Raji (cell line): ENCODE data around the gene NUP93.

Experiments used
- POLR2A ChIP-seq: IDR thresholded peaks from 2 replicates; pipeline ENCODE4 v1.6.1; 2011; ENCODE audit warnings: low read depth, low read length, control low read depth; ENCODE audit not compliant: insufficient read depth

The NUP93 gene

GRCh38 chr16:56726926-56727325, 3.0 kb upstream of the NUP93 start:
- TF ChIP-seq POLR2A: no peak

- no peak for TF ChIP-seq POLR2A
These were observed 1.9 kb upstream of the NUP93 start for GRCh38 chr16:56728027-56728426.

- TF ChIP-seq POLR2A: no peak
These were observed 772 bp upstream of the NUP93 start for GRCh38 chr16:56728980-56729734.

- TF ChIP-seq POLR2A: 0 out of 2 replicates have a peak, but pooled peaks have one; percentile 36
These were observed 2.4 kb downstream of the NUP93 start for GRCh38 chr16:56732366-56732765.

GRCh38 chr16:56732832-56733231, 2.9 kb downstream of the NUP93 start:
- no peak for TF ChIP-seq POLR2A

- TF ChIP-seq POLR2A: no peak
These were observed 4.5 kb downstream of the NUP93 start for GRCh38 chr16:56734429-56734828.

- no peak for TF ChIP-seq POLR2A
These were observed 6.5 kb downstream of the NUP93 start for GRCh38 chr16:56736476-56736875.

GRCh38 chr16:56737539-56737938, 7.6 kb downstream of the NUP93 start:
- TF ChIP-seq POLR2A: no peak

GRCh38 chr16:56738221-56738620, 8.3 kb downstream of the NUP93 start:
- no peak for TF ChIP-seq POLR2A

- TF ChIP-seq POLR2A: no peak
These were observed 11.5 kb downstream of the NUP93 start for GRCh38 chr16:56741399-56741798.

GRCh38 chr16:56742030-56742984, 12.4 kb downstream of the NUP93 start:
- TF ChIP-seq POLR2A: no peak

- no peak for TF ChIP-seq POLR2A
These were observed 13.9 kb downstream of the NUP93 start for GRCh38 chr16:56743840-56744239.

- TF ChIP-seq POLR2A: no peak
These were observed 15.2 kb downstream of the NUP93 start for GRCh38 chr16:56744996-56745640.

- TF ChIP-seq POLR2A: no peak
These were observed 17.6 kb downstream of the NUP93 start for GRCh38 chr16:56747486-56748045.

- no peak for TF ChIP-seq POLR2A
These were observed 18.3 kb downstream of the NUP93 start for GRCh38 chr16:56748191-56748590.
